GM12891 (cell line): ENCODE measurements around the gene MNX1.

Experiments used
- PAX5 ChIP-seq: IDR thresholded peaks from 2 replicates; pipeline ENCODE4 v1.6.1; 2011; ENCODE audit warnings: low read length, moderate library complexity, mild to moderate bottlenecking; ENCODE audit not compliant: insufficient read depth, severe bottlenecking
- POLR2A ChIP-seq: IDR thresholded peaks from 2 replicates; pipeline ENCODE4 v1.6.1; 2011; ENCODE audit warnings: low read depth, low read length, control low read depth
- POLR2AphosphoS5 ChIP-seq: IDR thresholded peaks from 2 replicates; pipeline ENCODE4 v1.6.1; 2011; ENCODE audit warnings: low read depth, low read length, control low read depth
- POU2F2 ChIP-seq: IDR thresholded peaks from 2 replicates; pipeline ENCODE4 v1.6.1; 2011; ENCODE audit warnings: low read depth, mild to moderate bottlenecking, control low read depth, low read length, moderate library complexity
- SPI1 ChIP-seq: IDR thresholded peaks from 2 replicates; pipeline ENCODE4 v1.6.1; 2011; ENCODE audit warnings: low read depth, low read length, control low read depth
- TAF1 ChIP-seq: IDR thresholded peaks from 2 replicates; pipeline ENCODE4 v1.6.1; 2011; ENCODE audit warnings: low read depth, low read length, control low read depth

DNA sequence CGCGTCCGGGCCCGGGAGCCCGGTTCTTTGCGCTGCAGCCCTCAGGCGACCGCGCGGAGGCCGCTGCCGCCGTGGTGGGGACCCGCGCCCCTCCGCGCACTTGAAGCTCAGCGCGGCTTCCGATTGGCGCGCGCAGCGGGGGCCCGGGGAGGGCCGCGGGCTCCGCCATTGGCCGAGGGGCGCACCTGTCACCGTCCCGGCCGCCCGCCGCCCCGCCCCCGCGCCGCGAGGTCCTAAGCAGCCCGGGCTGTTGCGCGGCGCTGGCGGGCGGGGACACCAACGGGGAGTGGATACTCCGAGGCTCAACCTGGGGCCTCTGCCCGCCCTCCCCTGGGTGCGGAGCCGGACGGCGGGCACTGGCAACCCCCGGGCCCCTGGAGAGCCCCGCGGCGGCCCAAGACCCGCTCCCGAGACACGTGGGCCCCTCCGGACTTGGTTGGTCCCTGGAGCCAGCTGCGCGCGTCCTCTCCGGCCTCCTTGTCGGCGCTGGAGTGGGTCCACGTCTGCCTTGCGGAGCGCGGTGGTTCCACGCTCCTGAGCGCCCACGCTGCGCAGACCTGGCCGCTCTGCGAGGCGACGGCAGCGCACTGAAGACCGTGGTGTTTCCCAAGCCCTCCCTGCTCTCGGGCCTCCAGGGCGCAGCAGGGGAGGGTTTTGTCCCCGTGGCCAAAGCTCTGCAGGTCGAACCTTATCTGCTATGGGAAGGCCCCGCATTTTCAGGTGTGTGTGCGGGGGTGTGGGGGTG, at the start of gene MNX1:
- TF ChIP-seq TAF1 (no peak), POLR2A (no peak), POLR2AphosphoS5 (no peak), PAX5 (no peak), SPI1 (no peak), POU2F2 (no peak)
